PC-9 (cell line): ENCODE data around the gene AK9. TPM values are rescaled to one million over a fixed set of nuclear protein-coding genes. Genes with fewer than 3 reads are reported as not detected.
"Not testable (repeated sequence)": the region's sequence is repeated elsewhere in the genome, so short reads cannot be mapped to it uniquely, and the experiment has no call there.

ENCODE experiments used
- BruUV-seq: library from RNA; stranded (reverse); fragments of 400-500 nt; replicated peaks from 2 replicates; lab custom pipeline; 2021; lab: Mats Ljungman, UMichigan
- CTCF ChIA-PET: fragments of 300-600 bp; sonication (Branson Sonifier 250); formaldehyde crosslinking; loops from one replicate; lab custom pipeline; 2022; ENCODE audit warnings: antibody characterized with exemption; lab: Charles Lee
- POLR2A ChIA-PET: fragments of 300-600 bp; sonication (Branson Sonifier 250); formaldehyde crosslinking; loops from one replicate; lab custom pipeline; 2022; ENCODE audit warnings: antibody characterized with exemption; ENCODE audit not compliant: unreplicated experiment; lab: Charles Lee
- DNase-seq, 2 experiments: peaks; one replicate each; pipeline versions ENCODE4 v3.0.0 to v3.0.0-alpha.2; 2015 to 2022; ENCODE audit warnings: mixed read lengths in 1 of 2
- H2AFZ ChIP-seq: fragments of 200-600 bp; sonication (generic); 2 replicates; pipeline ENCODE4 v1.8.1; 2017; ENCODE audit warnings: antibody characterized with exemption
- H3F3A ChIP-seq: fragments of 200-600 bp; sonication (generic); 2 replicates; pipeline ENCODE4 v1.8.1; 2017; ENCODE audit warnings: antibody characterized with exemption, mild to moderate bottlenecking, low read depth; ENCODE audit not compliant: insufficient read depth
- H3K27ac ChIP-seq: fragments of 200-600 bp; sonication (generic); 2 replicates; pipeline ENCODE4 v1.6.1; 2016; ENCODE audit warnings: mixed run types
- H3K27me3 ChIP-seq: fragments of 200-600 bp; sonication (generic); 2 replicates; pipeline ENCODE4 v1.6.1; 2016; ENCODE audit warnings: low read depth, mixed run types; ENCODE audit not compliant: insufficient read depth
- H3K36me3 ChIP-seq: fragments of 200-600 bp; sonication (generic); 2 replicates; pipeline ENCODE4 v1.6.1; 2016; ENCODE audit warnings: low read depth, mixed run types
- H3K4me1 ChIP-seq: fragments of 200-600 bp; sonication (generic); replicated peaks from 2 replicates; pipeline ENCODE4 v1.6.1; 2016; ENCODE audit warnings: mixed run types; ENCODE audit not compliant: insufficient read depth
- H3K4me2 ChIP-seq: fragments of 200-600 bp; sonication (generic); 2 replicates; pipeline ENCODE4 v1.6.1; 2017; ENCODE audit warnings: mixed run types
- H3K4me3 ChIP-seq: fragments of 200-600 bp; sonication (generic); 2 replicates; pipeline ENCODE4 v1.6.1; 2016; ENCODE audit warnings: mixed run types
- H3K79me2 ChIP-seq: fragments of 200-600 bp; sonication (generic); 2 replicates; pipeline ENCODE4 v1.6.1; 2017; ENCODE audit warnings: low read depth, mixed run types
- H3K9me2 ChIP-seq: fragments of 200-600 bp; sonication (generic); 2 replicates; pipeline ENCODE4 v1.8.1; 2017; ENCODE audit warnings: mild to moderate bottlenecking; ENCODE audit not compliant: insufficient read depth
- H3K9me3 ChIP-seq: fragments of 200-600 bp; sonication (generic); 2 replicates; pipeline ENCODE4 v1.8.1; 2016; ENCODE audit warnings: low read depth; ENCODE audit not compliant: insufficient read depth
- H4K20me1 ChIP-seq: fragments of 200-600 bp; sonication (generic); 2 replicates; pipeline ENCODE4 v1.8.1; 2017; ENCODE audit not compliant: insufficient read depth
- CTCF ChIP-seq: fragments of 200-600 bp; sonication (generic); conservative IDR thresholded peaks from 2 replicates; pipeline ENCODE4 v1.6.1; 2017; ENCODE audit warnings: mixed run types, antibody characterized with exemption, mild to moderate bottlenecking, moderate library complexity
- EZH2 ChIP-seq: fragments of 200-600 bp; sonication (generic); IDR thresholded peaks from 2 replicates; pipeline ENCODE4 v1.8.0; 2017; ENCODE audit warnings: antibody characterized with exemption, low read depth
- intact Hi-C: fragments of 100-400 bp; cut with micrococcal nuclease; formaldehyde crosslinking; loops from one replicate; pipeline ENCODE4 v1.10.0; 2022; ENCODE audit not compliant: unreplicated experiment
- total RNA-seq: library from RNA; stranded (reverse); gene quantifications from 2 replicates; pipeline ENCODE4 v1.2.3, GENCODE V29; 2021

AK9 gene
- total RNA-seq, 1 experiment from 2014 or later, result 7.4 TPM

DNA sequence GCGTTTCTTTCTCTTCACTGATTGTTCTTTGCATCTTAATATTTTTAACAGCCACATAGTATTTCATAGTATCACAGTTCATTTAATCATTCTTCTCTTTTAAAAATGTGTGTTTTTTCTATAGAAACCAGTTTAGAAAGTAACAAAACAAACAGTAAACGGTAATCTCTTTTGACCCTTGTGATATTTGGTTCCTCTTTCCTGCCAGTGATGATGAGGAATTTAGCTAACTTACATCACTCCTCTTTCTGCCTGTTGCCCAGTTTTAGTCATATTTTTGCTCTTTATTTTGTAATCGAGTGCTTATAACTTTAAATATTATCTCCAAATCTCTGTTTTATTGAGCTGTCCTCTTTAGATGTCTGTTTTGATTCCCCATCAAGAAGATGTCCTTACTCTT lies 169.9 kb downstream of the AK9 start:
- Histone ChIP-seq H3K36me3 (no peaks in the 10 kb centered on the region), H3K4me2 (no peak overlapping the region), H2AFZ (no peak overlapping the region), H3K4me3 (no peak overlapping the region), H4K20me1 (no peaks in the 10 kb centered on the region), H3K27me3 (no peaks in the 10 kb centered on the region), H3K27ac (no peak overlapping the region), H3K4me1 (no peaks in the 10 kb centered on the region), H3K9me2 (no peaks in the 10 kb centered on the region; the same call in 1 of the 2 replicates), H3K9me3 (peaks cover 8% of the 10 kb centered on the region; the same call in 1 of the 2 replicates), H3F3A (no peaks in the 10 kb centered on the region), H3K79me2 (no peaks in the 10 kb centered on the region)
- no peak for DNase-seq
- CTCF ChIA-PET, result no interaction called here
- intact Hi-C loops, result no loop called here
- BruUV-seq, result no TSS peak
- POLR2A ChIA-PET, result interaction anchor here (0.7 kb wide), 1 partner anchor 425 kb away, joined by 5 read pairs; no protein-coding TSS in a partner anchor
- TF ChIP-seq CTCF (no peak), EZH2 (no peak)

DNA sequence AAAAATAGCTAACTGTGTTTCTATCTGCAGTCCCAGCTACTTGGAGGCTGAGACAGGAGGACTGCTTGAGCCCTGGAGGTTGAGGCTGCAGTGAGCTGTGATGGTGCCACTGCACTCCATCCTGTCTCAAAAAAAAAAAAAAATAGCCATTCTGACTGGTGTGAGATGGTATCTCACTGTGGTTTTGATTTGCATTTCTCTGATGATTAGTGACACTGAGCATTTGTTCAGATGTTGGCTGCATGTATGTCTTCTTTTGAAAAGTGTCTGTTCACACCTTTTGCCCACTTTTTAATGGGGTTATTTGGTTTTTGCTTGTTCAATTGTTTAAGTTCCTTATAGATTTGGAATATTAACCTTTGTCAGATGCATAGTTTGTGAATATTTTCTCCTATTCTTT lies 171.4 kb downstream of the AK9 start:
- H3K27ac ChIP-seq, H3K4me3 ChIP-seq, CTCF ChIA-PET, intact Hi-C loops, H4K20me1 ChIP-seq, H3K27me3 ChIP-seq, DNase-seq, H3F3A ChIP-seq, H3K4me2 ChIP-seq, POLR2A ChIA-PET, H3K36me3 ChIP-seq, BruUV-seq, H3K9me3 ChIP-seq, H3K79me2 ChIP-seq, H3K9me2 ChIP-seq, H2AFZ ChIP-seq, H3K4me1 ChIP-seq: not testable (repeated sequence)

DNA sequence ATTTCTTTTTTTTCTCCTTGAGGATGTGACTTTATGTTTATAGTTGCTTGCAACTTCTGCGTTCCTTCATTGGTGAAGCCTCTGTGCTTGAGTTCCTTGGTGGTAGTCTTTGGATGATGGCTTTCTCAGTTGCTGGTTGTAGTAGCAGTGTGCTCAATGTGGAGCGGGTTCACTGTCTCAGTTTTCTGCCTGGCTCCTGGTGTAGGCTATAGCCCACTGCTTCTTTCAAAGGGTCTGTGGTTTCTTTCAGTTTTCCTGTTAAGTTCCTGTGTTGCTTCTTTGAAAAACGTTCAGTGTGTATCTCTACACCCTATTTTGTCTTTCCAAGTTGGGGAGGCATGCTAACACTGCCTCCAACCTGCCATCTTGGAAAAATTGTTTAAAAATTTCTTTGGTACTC lies 174.1 kb downstream of the AK9 start:
- no peaks in the 10 kb centered on the region for H3K36me3 ChIP-seq
- no peaks in the 10 kb centered on the region; the same call in 1 of the 2 replicates for H3K9me2 ChIP-seq
- POLR2A ChIA-PET, result interaction anchor here (0.6 kb wide), 1 partner anchor 280 kb away, joined by 4 read pairs; no protein-coding TSS in a partner anchor
- no peaks in the 10 kb centered on the region for H3K27me3 ChIP-seq
- H3K4me1 ChIP-seq, result peaks cover 10% of the 10 kb centered on the region
- H2AFZ ChIP-seq, result no peak overlapping the region
- intact Hi-C loops, result no loop called here
- DNase-seq, result no peak
- H3K79me2 ChIP-seq, result no peaks in the 10 kb centered on the region
- CTCF ChIA-PET, result no interaction called here
- H4K20me1 ChIP-seq, result no peaks in the 10 kb centered on the region
- no peaks in the 10 kb centered on the region for H3K9me3 ChIP-seq
- no TSS peak for BruUV-seq
- H3K4me2 ChIP-seq, result no peak overlapping the region
- H3F3A ChIP-seq, result 0 out of 2 replicates have a peak, but pooled peaks cover 6% of the 10 kb centered on the region
- H3K27ac ChIP-seq, result no peak overlapping the region
- no peak overlapping the region for H3K4me3 ChIP-seq
- TF ChIP-seq EZH2 (no peak), CTCF (no peak)
